Trophoblast cell (in vitro differentiated cells and primary cell): ENCODE data around the gene EXOC1.
A peak's percentile ranks its signal among the peaks of the same experiment; 100 is the strongest.
"Not testable (repeated sequence)": the region's sequence is repeated elsewhere in the genome, so short reads cannot be mapped to it uniquely, and the experiment has no call there.

Experiments used
- DNase-seq, 2 donors: peaks; one replicate each; pipeline ENCODE4 v3.0.0-alpha.2; 2016
- H2AFZ ChIP-seq: 2 replicates; pipeline ENCODE4 v1.6.1; 2013; ENCODE audit warnings: low read length, moderate library complexity, mild to moderate bottlenecking; ENCODE audit not compliant: insufficient read depth, poor library complexity
- H2AK5ac ChIP-seq: 2 replicates; pipeline ENCODE4 v1.6.1; 2013; ENCODE audit warnings: mild to moderate bottlenecking, low read length
- H2BK120ac ChIP-seq: 2 replicates; pipeline ENCODE4 v1.6.1; 2013; ENCODE audit warnings: low read length, mild to moderate bottlenecking, moderate library complexity; ENCODE audit not compliant: insufficient read depth, poor library complexity
- H2BK12ac ChIP-seq: 2 replicates; pipeline ENCODE4 v1.6.1; 2013; ENCODE audit warnings: mild to moderate bottlenecking, low read length, moderate library complexity
- H2BK5ac ChIP-seq: 2 replicates; pipeline ENCODE4 v1.6.1; 2013; ENCODE audit warnings: low read length, low read depth, moderate library complexity, mild to moderate bottlenecking; ENCODE audit not compliant: poor library complexity
- H3K14ac ChIP-seq: 2 replicates; pipeline ENCODE4 v1.6.1; 2013; ENCODE audit warnings: mild to moderate bottlenecking, low read length
- H3K18ac ChIP-seq: 2 replicates; pipeline ENCODE4 v1.6.1; 2013; ENCODE audit warnings: mild to moderate bottlenecking, low read length
- H3K23ac ChIP-seq: 2 replicates; pipeline ENCODE4 v1.6.1; 2013; ENCODE audit warnings: low read length
- H3K27ac ChIP-seq: 2 replicates; pipeline ENCODE4 v1.5.1; 2013; ENCODE audit warnings: low read depth, mild to moderate bottlenecking, inconsistent platforms, low read length, moderate library complexity
- H3K27me3 ChIP-seq: 2 replicates; pipeline ENCODE4 v1.6.1; 2013; ENCODE audit warnings: inconsistent platforms, mild to moderate bottlenecking, low read length, moderate library complexity; ENCODE audit not compliant: insufficient read depth
- H3K36me3 ChIP-seq, 2 experiments: 1 replicate in 1 of 2; 2 replicates in 1 of 2; pipeline ENCODE4 v1.6.1; 2013; ENCODE audit warnings: low read length in 2 of 2, mild to moderate bottlenecking in 2 of 2, moderate library complexity in 1 of 2; ENCODE audit not compliant: insufficient read depth in 2 of 2, control insufficient read depth in 1 of 2
- H3K4ac ChIP-seq: 2 replicates; pipeline ENCODE4 v1.6.1; 2013; ENCODE audit warnings: low read depth, mild to moderate bottlenecking, low read length, moderate library complexity
- H3K4me1 ChIP-seq, 2 experiments: 1 replicate in 1 of 2; 2 replicates in 1 of 2; pipeline ENCODE4 v1.6.1; 2013; ENCODE audit warnings: low read length in 2 of 2, mild to moderate bottlenecking in 2 of 2, moderate library complexity in 1 of 2; ENCODE audit not compliant: insufficient read depth in 2 of 2, control insufficient read depth in 1 of 2
- H3K4me2 ChIP-seq: 2 replicates; pipeline ENCODE4 v1.6.1; 2013; ENCODE audit warnings: inconsistent platforms, mild to moderate bottlenecking, low read length, moderate library complexity
- H3K4me3 ChIP-seq: 2 replicates; pipeline ENCODE4 v1.5.1; 2013; ENCODE audit warnings: mild to moderate bottlenecking, low read depth, low read length, inconsistent platforms
- H3K79me1 ChIP-seq: one replicate; pipeline ENCODE4 v1.6.1; 2013; ENCODE audit warnings: low read length
- H3K79me2 ChIP-seq: 2 replicates; pipeline ENCODE4 v1.6.1; 2013; ENCODE audit warnings: low read length, mild to moderate bottlenecking; ENCODE audit not compliant: control insufficient read depth, insufficient read depth, poor library complexity
- H3K9ac ChIP-seq: 2 replicates; pipeline ENCODE4 v1.6.1; 2013; ENCODE audit warnings: mild to moderate bottlenecking, low read length
- H3K9me3 ChIP-seq: 2 replicates; pipeline ENCODE4 v1.6.1; 2013; ENCODE audit warnings: low read depth, mild to moderate bottlenecking, control low read depth, inconsistent platforms, low read length; ENCODE audit not compliant: insufficient read depth
- H4K12ac ChIP-seq: 2 replicates; pipeline ENCODE4 v1.6.1; 2013; ENCODE audit warnings: low read depth, mild to moderate bottlenecking, low read length, moderate library complexity
- H4K8ac ChIP-seq: 2 replicates; pipeline ENCODE4 v1.6.1; 2013; ENCODE audit warnings: low read depth, mild to moderate bottlenecking, low read length, moderate library complexity
- H4K91ac ChIP-seq: one replicate; pipeline ENCODE4 v1.6.1; 2013; ENCODE audit warnings: low read depth, mild to moderate bottlenecking, low read length, moderate library complexity
- WGBS: extraction: QIAGEN DNeasy Blood & Tissue Kit; methylation state at CpG from one replicate; pipeline ENCODE4 v1.1.7; 2013; ENCODE audit warnings: missing lambda C conversion rate; ENCODE audit not compliant: insufficient read length, insufficient coverage; ENCODE audit errors: extremely low coverage; 5-methylcytosine and 5-hydroxymethylcytosine counted together

Gene EXOC1

DNA sequence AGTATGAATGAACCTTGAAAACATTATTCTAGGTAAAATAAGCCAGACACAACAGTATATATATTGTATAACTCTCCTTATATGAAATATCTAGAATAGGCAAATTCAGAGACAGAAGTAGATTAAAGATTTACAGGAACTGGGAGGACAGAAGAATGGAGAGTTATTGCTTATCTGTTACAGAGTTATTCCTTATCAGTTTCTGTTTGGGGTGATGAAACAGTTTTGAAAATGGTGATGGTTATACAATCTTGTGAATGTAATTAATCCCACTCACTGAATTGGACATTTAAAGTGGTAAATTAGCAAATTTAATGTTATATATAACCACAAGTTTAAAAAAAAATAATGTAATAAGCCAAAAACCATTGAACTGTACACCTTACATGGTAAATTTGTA, 14.5 kb upstream of the EXOC1 start:
- Histone ChIP-seq H4K8ac (no peak overlapping the region), H3K9ac (no peak overlapping the region), H2BK5ac (no peak overlapping the region), H3K79me1 (no peaks in the 10 kb centered on the region), H3K9me3 (no peaks in the 10 kb centered on the region), H3K27ac (no peak overlapping the region), H3K4me1 (no peaks in the 10 kb centered on the region), H3K27me3 (no peaks in the 10 kb centered on the region), H4K91ac (no peak overlapping the region), H3K36me3 (no peaks in the 10 kb centered on the region), H3K14ac (no peak overlapping the region), H4K12ac (no peak overlapping the region), H2BK12ac (no peak overlapping the region), H2AFZ (no peak overlapping the region), H2BK120ac (no peak overlapping the region), H3K4ac (no peak overlapping the region), H3K23ac (no peak overlapping the region), H2AK5ac (no peak overlapping the region), H3K18ac (no peak overlapping the region), H3K4me2 (no peak overlapping the region), H3K4me3 (no peak overlapping the region), H3K79me2 (no peaks in the 10 kb centered on the region)
- DNase-seq: no peak

DNA sequence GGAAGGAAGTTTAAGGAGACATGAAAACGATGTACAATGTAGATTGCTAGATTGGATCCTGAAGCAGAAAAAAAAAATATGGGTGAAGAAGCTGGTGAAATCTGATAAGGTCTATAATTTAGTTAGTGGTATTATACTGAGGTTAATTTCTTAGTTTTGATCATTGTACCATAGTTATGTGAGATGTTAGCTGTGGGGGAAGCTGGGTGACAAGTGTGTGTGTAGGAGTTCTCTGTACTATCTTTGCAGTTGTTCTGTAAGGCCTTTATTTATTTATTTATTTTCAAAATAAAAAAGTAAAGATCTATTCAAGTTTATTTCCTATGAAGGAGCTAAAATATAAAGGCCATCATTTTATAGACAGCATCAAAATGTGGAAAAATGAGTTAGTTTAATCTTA, 12.5 kb upstream of the EXOC1 start:
- Histone ChIP-seq H3K18ac (no peak overlapping the region), H3K27me3 (no peaks in the 10 kb centered on the region), H2AFZ (no peak overlapping the region), H3K4me1 (no peaks in the 10 kb centered on the region), H4K12ac (no peak overlapping the region), H4K91ac (no peak overlapping the region), H3K4ac (no peak overlapping the region), H4K8ac (no peak overlapping the region), H3K36me3 (no peaks in the 10 kb centered on the region), H2AK5ac (no peak overlapping the region), H3K4me3 (no peak overlapping the region), H3K4me2 (no peak overlapping the region), H2BK12ac (no peak overlapping the region), H2BK120ac (no peak overlapping the region), H3K23ac (no peak overlapping the region), H3K14ac (no peak overlapping the region), H3K9ac (no peak overlapping the region), H3K9me3 (no peaks in the 10 kb centered on the region), H3K79me2 (no peaks in the 10 kb centered on the region), H2BK5ac (no peak overlapping the region), H3K79me1 (no peaks in the 10 kb centered on the region), H3K27ac (no peak overlapping the region)
- WGBS: no CpG with 5 or more reads among the region's 1 CpG
- DNase-seq: no peak

DNA sequence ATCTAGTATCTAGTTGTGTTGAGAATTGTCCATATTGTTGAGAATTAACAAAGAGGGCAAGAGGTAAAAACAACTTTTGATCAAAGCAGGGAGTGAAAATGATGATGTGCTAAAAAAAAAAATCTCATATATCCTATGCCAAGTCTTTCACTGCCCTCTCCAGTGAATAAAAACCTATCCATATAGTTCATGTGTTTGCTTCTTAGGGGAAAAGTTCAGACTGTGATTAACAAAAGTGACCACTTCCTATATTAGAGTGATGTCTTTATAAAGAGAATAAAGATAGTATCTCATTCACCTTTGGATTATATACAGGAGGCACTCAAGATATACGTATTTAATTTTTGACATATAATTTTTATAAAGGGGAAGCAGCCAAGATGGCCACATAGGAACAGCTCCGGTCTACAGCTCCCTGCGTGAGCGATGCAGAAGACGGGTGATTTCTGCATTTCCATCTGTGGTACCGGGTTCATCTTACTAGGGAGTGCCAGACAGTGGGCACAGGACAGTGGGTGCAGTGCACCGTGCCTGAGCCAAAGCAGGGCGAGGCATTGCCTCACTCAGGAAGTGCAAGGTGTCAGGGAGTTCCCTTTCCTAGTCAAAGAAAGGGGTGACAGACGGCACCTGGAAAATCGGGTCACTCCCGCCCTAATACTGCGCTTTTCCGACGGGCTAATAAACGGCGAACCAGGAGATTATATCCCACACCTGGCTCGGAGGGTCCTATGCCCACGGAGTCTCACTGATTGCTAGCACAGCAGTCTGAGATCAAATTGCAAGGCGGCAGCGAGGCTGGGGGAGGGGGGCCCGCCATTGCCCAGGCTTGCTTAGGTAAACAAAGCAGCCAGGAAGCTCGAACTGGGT, 11.8 kb upstream of the EXOC1 start:
- H2AK5ac ChIP-seq, H3K36me3 ChIP-seq, H3K23ac ChIP-seq, H3K79me2 ChIP-seq, H2BK12ac ChIP-seq, H4K12ac ChIP-seq, H3K4ac ChIP-seq, H4K91ac ChIP-seq, H3K14ac ChIP-seq, H3K4me3 ChIP-seq, H3K18ac ChIP-seq, DNase-seq, H3K9ac ChIP-seq, H3K9me3 ChIP-seq, H3K27ac ChIP-seq, H3K4me2 ChIP-seq, H3K79me1 ChIP-seq, H2BK120ac ChIP-seq, H3K4me1 ChIP-seq, H3K27me3 ChIP-seq, H2AFZ ChIP-seq, H2BK5ac ChIP-seq: not testable (repeated sequence)
- WGBS: no CpG with 5 or more reads among the region's 22 CpGs
- peak overlapping the region; percentile 1 for H4K8ac ChIP-seq

DNA sequence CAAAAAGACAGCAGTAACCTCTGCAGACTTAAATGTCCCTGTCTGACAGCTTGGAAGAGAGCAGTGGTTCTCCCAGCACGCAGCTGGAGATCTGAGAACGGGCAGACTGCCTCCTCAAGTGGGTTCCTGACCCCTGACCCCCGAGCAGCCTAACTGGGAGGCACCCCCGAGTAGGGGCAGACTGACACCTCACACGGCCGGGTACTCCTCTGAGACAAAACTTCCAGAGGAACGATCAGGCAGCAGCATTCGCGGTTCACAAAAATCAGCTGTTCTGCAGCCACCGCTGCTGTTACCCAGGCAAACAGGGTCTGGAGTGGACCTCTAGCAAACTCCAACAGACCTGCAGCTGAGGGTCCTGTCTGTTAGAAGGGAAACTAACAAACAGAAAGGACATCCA, 11.1 kb upstream of the EXOC1 start:
- not testable (repeated sequence) for H3K9ac ChIP-seq, H3K4me3 ChIP-seq, H3K27ac ChIP-seq, DNase-seq, H3K4me1 ChIP-seq, H2AFZ ChIP-seq, H3K9me3 ChIP-seq, H2AK5ac ChIP-seq, H3K79me2 ChIP-seq, H3K27me3 ChIP-seq, H3K79me1 ChIP-seq, H3K4me2 ChIP-seq, H3K14ac ChIP-seq, H3K23ac ChIP-seq, H3K18ac ChIP-seq, H4K12ac ChIP-seq, H2BK120ac ChIP-seq, H2BK5ac ChIP-seq, H2BK12ac ChIP-seq, H4K8ac ChIP-seq, H4K91ac ChIP-seq, H3K36me3 ChIP-seq, H3K4ac ChIP-seq
- WGBS: no CpG with 5 or more reads among the region's 10 CpGs
